ENCODE data around the gene CES5A.

CES5A gene

DNA sequence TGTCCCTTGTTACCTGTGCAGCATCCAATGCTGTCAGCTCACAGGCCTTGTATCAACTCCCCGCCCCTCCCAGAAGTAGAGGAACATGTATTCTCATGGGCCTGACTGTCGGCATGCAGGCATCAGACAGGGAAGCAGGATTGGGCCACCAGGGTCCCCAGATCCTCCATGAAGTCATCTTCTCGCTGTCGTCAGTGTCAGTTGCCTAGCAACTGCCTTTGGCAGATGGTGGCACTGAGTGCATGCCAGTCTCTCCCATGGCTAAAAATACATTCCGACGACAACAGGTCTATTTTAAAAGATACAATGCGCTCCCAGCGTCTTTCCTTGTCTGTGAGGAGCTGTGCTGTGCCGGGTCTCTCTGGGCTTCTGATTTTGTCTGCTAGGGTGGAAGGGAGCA is 36.8 kb upstream of the CES5A start:
- no peak for DNase-seq (ENCODE audit: low read depth, low spot score)
- Histone ChIP-seq H3K4me1 (ENCODE audit: insufficient read depth, insufficient read length) (no peaks in the 10 kb centered on the region), H3K4me3 (ENCODE audit: insufficient read length, low read depth) (no peak overlapping the region), H3K9ac (ENCODE audit: insufficient read length, low read depth) (no peak overlapping the region), H3K27me3 (ENCODE audit: insufficient read depth, insufficient read length) (no peaks in the 10 kb centered on the region), H3K36me3 (ENCODE audit: insufficient read depth, insufficient read length, low read length) (no peaks in the 10 kb centered on the region), H3K9me3 (ENCODE audit: insufficient read depth, low read length) (no peaks in the 10 kb centered on the region)
- TF ChIP-seq SUZ12 (IDR thresholded peaks at IDR 0.05; ENCODE audit: extremely low read depth, insufficient read depth, insufficient read length) (no peak), ZNF274 (IDR thresholded peaks at IDR 0.05; ENCODE audit: low read depth, low read length) (no peak), YY1 (IDR thresholded peaks at IDR 0.05; ENCODE audit: insufficient read depth, insufficient read length) (no peak)

DNA sequence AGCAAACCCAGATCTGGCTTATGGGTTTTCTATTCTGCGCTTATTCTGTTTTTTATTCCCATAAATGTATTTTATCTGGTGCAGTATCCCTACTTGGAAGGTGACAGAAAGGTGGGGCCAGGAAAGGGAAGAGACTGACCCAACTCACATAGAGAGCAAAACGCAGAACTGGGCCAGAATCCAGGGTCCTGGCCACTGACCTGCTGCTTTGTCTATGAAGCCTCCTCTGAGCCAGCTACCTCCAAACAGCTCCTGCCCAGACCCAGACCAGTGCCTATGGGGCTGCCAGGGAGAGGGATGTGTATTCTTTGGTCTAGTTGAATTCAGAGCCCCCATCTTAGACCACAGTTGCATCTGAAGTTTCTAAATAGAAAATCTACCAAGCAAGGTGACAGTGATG is 36.4 kb upstream of the CES5A start:
- H3K27me3 ChIP-seq (ENCODE audit: insufficient read depth, insufficient read length): peaks cover 2% of the 10 kb centered on the region
- H3K36me3 ChIP-seq (ENCODE audit: insufficient read depth, insufficient read length, low read length): no peaks in the 10 kb centered on the region
- no peaks in the 10 kb centered on the region for H3K9me3 ChIP-seq (ENCODE audit: insufficient read depth, low read length)
- no peak for DNase-seq (ENCODE audit: low read depth, low spot score)
- no peaks in the 10 kb centered on the region for H3K4me1 ChIP-seq (ENCODE audit: insufficient read depth, insufficient read length)
- H3K4me3 ChIP-seq (ENCODE audit: insufficient read length, low read depth): no peak overlapping the region
- TF ChIP-seq YY1 (IDR thresholded peaks at IDR 0.05; ENCODE audit: insufficient read depth, insufficient read length) (no peak), ZNF274 (IDR thresholded peaks at IDR 0.05; ENCODE audit: low read depth, low read length) (no peak), SUZ12 (IDR thresholded peaks at IDR 0.05; ENCODE audit: extremely low read depth, insufficient read depth, insufficient read length) (no peak)
- H3K9ac ChIP-seq (ENCODE audit: insufficient read length, low read depth): no peak overlapping the region

DNA sequence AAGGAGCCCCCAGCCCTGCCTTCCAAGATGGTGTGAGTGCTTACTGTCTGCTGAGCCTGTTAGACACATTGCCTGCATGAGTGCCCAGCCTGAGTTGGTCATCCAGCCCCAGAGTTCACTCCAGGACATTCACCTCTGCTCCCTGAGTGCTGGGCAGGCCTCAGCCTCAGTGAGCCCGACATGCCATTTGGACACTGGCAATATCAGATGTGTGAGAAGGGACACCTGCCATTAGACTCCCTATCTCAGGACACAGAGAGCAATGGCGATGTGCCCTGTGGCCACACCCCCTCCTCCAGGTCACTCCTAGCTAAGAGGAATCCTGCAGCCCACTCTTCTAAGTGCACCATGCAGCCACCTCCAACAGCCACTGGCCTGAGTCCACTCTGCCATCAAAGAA is 34.7 kb upstream of the CES5A start:
- TF ChIP-seq ZNF274 (IDR thresholded peaks at IDR 0.05; ENCODE audit: low read depth, low read length): no peak
- TF ChIP-seq SUZ12 (IDR thresholded peaks at IDR 0.05; ENCODE audit: extremely low read depth, insufficient read depth, insufficient read length): no peak
- TF ChIP-seq YY1 (IDR thresholded peaks at IDR 0.05; ENCODE audit: insufficient read depth, insufficient read length): no peak

DNA sequence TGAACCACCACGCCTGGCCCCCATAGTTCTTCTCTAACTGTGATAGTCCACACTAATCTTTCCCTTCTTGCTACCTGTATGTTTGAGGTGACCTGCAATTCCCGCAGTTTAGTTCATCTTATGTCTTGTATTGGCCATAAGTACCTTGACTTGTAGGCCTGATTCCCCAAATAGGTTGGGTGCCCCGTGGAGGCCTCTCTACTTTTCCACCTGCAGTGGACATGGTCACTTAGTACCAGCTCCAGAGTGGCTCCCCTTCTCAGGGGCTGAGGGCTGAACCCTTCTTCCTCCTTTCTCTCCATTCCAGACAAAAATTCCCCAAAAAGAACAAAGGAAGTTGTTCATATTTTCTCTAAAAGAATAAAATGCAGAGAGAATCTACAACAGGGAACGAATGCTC is 33.5 kb upstream of the CES5A start:
- no peaks in the 10 kb centered on the region for H3K36me3 ChIP-seq (ENCODE audit: insufficient read depth, insufficient read length, low read length)
- peaks cover 8% of the 10 kb centered on the region for H3K9me3 ChIP-seq (ENCODE audit: insufficient read depth, low read length)
- no peaks in the 10 kb centered on the region for H3K4me1 ChIP-seq (ENCODE audit: insufficient read depth, insufficient read length)
- no peak overlapping the region for H3K9ac ChIP-seq (ENCODE audit: insufficient read length, low read depth)
- H3K27me3 ChIP-seq (ENCODE audit: insufficient read depth, insufficient read length): peaks cover 4% of the 10 kb centered on the region
- no peak overlapping the region for H3K4me3 ChIP-seq (ENCODE audit: insufficient read length, low read depth)
- no peak for TF ChIP-seq SUZ12 (IDR thresholded peaks at IDR 0.05; ENCODE audit: extremely low read depth, insufficient read depth, insufficient read length)
- no peak for TF ChIP-seq YY1 (IDR thresholded peaks at IDR 0.05; ENCODE audit: insufficient read depth, insufficient read length)
- TF ChIP-seq ZNF274 (IDR thresholded peaks at IDR 0.05; ENCODE audit: low read depth, low read length): no peak
- no peak for DNase-seq (ENCODE audit: low read depth, low spot score)

More for the DNA sequence above, 34.7 kb upstream of the CES5A start:
- H3K36me3 ChIP-seq (ENCODE audit: insufficient read depth, insufficient read length, low read length): no peaks in the 10 kb centered on the region
- H3K4me1 ChIP-seq (ENCODE audit: insufficient read depth, insufficient read length): no peaks in the 10 kb centered on the region
- no peak for DNase-seq (ENCODE audit: low read depth, low spot score)
- no peak overlapping the region for H3K9ac ChIP-seq (ENCODE audit: insufficient read length, low read depth)
- peaks cover 4% of the 10 kb centered on the region for H3K27me3 ChIP-seq (ENCODE audit: insufficient read depth, insufficient read length)
- no peak overlapping the region for H3K4me3 ChIP-seq (ENCODE audit: insufficient read length, low read depth)
- H3K9me3 ChIP-seq (ENCODE audit: insufficient read depth, low read length): no peaks in the 10 kb centered on the region

DNA sequence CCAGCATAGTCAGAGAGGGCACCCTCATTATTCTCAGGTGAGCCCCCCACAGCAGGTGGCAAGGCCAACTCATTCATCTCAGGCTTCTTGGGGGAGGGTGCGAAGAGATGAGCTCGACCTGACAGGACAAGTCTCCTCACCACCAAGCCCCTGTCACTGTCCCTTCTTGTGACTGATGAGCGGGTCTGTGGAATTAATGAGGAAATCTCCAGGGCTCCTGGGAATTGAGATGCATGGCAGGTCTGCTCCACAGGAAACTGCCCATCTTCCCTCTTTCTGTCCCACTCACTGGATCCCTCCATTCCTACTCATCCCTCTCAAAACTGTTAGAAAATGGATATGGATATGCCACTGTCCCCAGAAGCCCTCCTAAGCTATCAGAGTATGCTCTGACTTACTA is 32.5 kb upstream of the CES5A start:
- no peak for DNase-seq (ENCODE audit: low read depth, low spot score)
- Histone ChIP-seq H3K9me3 (ENCODE audit: insufficient read depth, low read length) (peaks cover 10% of the 10 kb centered on the region), H3K27me3 (ENCODE audit: insufficient read depth, insufficient read length) (peaks cover 4% of the 10 kb centered on the region)

DNA sequence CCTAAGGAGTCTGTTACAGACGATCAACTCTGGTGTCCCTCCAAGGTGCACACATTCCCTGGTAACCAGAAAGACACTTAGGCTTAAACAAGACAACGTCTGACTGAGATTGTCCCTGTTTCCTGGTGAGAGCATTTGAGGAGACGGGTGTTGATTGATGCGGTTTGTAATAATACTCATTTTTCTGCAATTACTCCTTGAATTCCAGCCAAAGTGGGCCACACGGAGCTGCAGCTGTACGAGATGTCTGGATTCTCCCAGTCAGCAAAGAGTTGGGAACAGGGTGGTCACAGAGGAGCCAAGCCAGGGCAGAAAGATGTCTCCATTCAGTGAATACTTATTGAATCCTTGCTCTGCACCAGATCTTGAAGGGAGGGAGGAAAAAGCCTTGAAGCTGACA is 30.9 kb upstream of the CES5A start:
- Histone ChIP-seq H3K9me3 (ENCODE audit: insufficient read depth, low read length) (peaks cover 10% of the 10 kb centered on the region), H3K4me3 (ENCODE audit: insufficient read length, low read depth) (no peak overlapping the region), H3K36me3 (ENCODE audit: insufficient read depth, insufficient read length, low read length) (no peaks in the 10 kb centered on the region), H3K27me3 (ENCODE audit: insufficient read depth, insufficient read length) (peaks cover 4% of the 10 kb centered on the region), H3K9ac (ENCODE audit: insufficient read length, low read depth) (no peak overlapping the region), H3K4me1 (ENCODE audit: insufficient read depth, insufficient read length) (no peaks in the 10 kb centered on the region)
- no peak for DNase-seq (ENCODE audit: low read depth, low spot score)
- TF ChIP-seq ZNF274 (IDR thresholded peaks at IDR 0.05; ENCODE audit: low read depth, low read length) (no peak), SUZ12 (IDR thresholded peaks at IDR 0.05; ENCODE audit: extremely low read depth, insufficient read depth, insufficient read length) (no peak), YY1 (IDR thresholded peaks at IDR 0.05; ENCODE audit: insufficient read depth, insufficient read length) (no peak)

More for the DNA sequence above, 32.5 kb upstream of the CES5A start:
- TF ChIP-seq YY1 (IDR thresholded peaks at IDR 0.05; ENCODE audit: insufficient read depth, insufficient read length) (no peak), ZNF274 (IDR thresholded peaks at IDR 0.05; ENCODE audit: low read depth, low read length) (no peak), SUZ12 (IDR thresholded peaks at IDR 0.05; ENCODE audit: extremely low read depth, insufficient read depth, insufficient read length) (no peak)
- Histone ChIP-seq H3K9ac (ENCODE audit: insufficient read length, low read depth) (no peak overlapping the region), H3K36me3 (ENCODE audit: insufficient read depth, insufficient read length, low read length) (no peaks in the 10 kb centered on the region), H3K4me3 (ENCODE audit: insufficient read length, low read depth) (no peak overlapping the region), H3K4me1 (ENCODE audit: insufficient read depth, insufficient read length) (no peaks in the 10 kb centered on the region)

DNA sequence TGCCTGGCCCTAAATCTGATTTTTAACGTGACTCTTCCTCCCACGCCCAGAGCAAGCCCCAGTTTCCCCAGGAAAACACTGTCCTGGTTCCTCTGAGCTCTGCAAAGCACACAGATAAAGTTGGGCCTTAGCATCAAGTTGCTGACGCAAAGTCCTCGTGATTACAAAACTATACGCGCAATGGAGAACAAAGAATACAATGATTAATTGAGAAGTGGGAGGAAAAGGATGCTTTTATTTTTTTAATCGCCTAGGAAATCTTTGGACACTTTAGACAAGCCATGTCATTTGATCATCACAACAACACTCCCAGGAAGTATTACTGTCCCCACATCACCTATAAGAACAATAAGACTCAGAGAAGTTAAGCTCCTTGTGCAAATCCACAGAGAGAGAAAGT is 30.5 kb upstream of the CES5A start:
- Histone ChIP-seq H3K4me1 (ENCODE audit: insufficient read depth, insufficient read length) (no peaks in the 10 kb centered on the region), H3K27me3 (ENCODE audit: insufficient read depth, insufficient read length) (peaks cover 4% of the 10 kb centered on the region), H3K36me3 (ENCODE audit: insufficient read depth, insufficient read length, low read length) (no peaks in the 10 kb centered on the region), H3K9me3 (ENCODE audit: insufficient read depth, low read length) (peaks cover 10% of the 10 kb centered on the region), H3K4me3 (ENCODE audit: insufficient read length, low read depth) (no peak overlapping the region), H3K9ac (ENCODE audit: insufficient read length, low read depth) (no peak overlapping the region)
- TF ChIP-seq YY1 (IDR thresholded peaks at IDR 0.05; ENCODE audit: insufficient read depth, insufficient read length) (no peak), SUZ12 (IDR thresholded peaks at IDR 0.05; ENCODE audit: extremely low read depth, insufficient read depth, insufficient read length) (no peak), ZNF274 (IDR thresholded peaks at IDR 0.05; ENCODE audit: low read depth, low read length) (no peak)
- no peak for DNase-seq (ENCODE audit: low read depth, low spot score)
